Adrenal gland (tissue), 5 donors: ENCODE measurements around the gene BUB1B.

Experiments used
- POLR2A ChIP-seq, 2 donors: fragments of 450-650 bp; IDR thresholded peaks; one replicate each; pipeline ENCODE4 v1.6.1; 2017; ENCODE audit warnings: antibody characterized with exemption in 2 of 2, mild to moderate bottlenecking in 2 of 2, moderate library complexity in 1 of 2
- TF ChIP-seq, protein P1 (sequence below), 6 experiments: fragments of 450-650 bp in 4 of 6; fragments of 200-600 bp in 2 of 6; sonication (generic) in 1 of 6; IDR thresholded peaks; 1 replicate in 5 of 6; 2 replicates in 1 of 6; pipeline versions ENCODE4 v1.5.1 to v1.8.0; 2016 to 2021; ENCODE audit warnings: antibody characterized with exemption in 6 of 6, mild to moderate bottlenecking in 2 of 6, moderate library complexity in 1 of 6
- donor health status: DM: no; HTN: no; CAD: no.

DNA sequence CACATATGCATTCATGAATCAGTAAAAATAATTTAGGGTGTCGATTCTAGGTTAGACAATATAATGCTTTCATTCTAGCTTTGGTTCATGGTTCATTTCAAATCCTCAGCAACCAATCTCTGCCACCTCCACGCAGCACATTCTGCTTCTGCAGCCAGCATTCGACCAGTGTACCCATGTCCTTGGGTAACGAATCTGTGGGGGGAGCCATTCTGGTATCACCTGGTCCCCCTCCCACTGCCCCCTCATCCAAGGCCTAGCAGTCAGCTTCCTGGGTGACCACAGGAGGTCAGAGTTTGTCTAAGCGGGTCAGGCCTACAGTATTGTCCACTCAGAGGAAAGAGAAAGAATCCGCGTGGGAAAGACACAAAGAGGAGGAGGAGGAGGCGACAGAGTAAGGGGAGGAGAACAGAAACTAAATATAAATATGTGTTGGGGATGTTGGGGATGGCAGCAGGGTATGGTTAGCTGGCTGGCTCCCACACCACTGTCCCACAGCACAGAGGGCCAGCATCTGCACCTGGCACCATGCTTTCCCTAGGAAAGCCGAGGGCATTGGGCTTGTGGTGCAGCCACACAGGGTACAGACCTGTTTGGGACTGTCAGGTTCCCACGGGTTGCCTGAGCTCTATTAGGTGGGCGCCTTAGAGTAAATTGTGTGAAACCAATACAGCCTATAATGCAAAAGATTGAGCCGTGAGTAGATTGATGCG is 90.1 kb downstream of the BUB1B start:
- TF ChIP-seq, protein P1, sequence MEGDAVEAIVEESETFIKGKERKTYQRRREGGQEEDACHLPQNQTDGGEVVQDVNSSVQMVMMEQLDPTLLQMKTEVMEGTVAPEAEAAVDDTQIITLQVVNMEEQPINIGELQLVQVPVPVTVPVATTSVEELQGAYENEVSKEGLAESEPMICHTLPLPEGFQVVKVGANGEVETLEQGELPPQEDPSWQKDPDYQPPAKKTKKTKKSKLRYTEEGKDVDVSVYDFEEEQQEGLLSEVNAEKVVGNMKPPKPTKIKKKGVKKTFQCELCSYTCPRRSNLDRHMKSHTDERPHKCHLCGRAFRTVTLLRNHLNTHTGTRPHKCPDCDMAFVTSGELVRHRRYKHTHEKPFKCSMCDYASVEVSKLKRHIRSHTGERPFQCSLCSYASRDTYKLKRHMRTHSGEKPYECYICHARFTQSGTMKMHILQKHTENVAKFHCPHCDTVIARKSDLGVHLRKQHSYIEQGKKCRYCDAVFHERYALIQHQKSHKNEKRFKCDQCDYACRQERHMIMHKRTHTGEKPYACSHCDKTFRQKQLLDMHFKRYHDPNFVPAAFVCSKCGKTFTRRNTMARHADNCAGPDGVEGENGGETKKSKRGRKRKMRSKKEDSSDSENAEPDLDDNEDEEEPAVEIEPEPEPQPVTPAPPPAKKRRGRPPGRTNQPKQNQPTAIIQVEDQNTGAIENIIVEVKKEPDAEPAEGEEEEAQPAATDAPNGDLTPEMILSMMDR (IDR thresholded peaks at IDR 0.05) = no peak
- TF ChIP-seq POLR2A (IDR thresholded peaks at IDR 0.05) = no peak
